Activated CD4-positive, alpha-beta T cell treated with anti-CD3 and anti-CD28 coated beads for 24 hours (primary cell): Measurements from ENCODE around the gene CLSTN2.

Experiments
- DNase-seq, 2 donors: peaks; one replicate each; pipeline ENCODE4 v3.0.0-alpha.2; 2020; ENCODE audit warnings: low read depth in 2 of 2

Gene CLSTN2

GRCh38 chr3:140187028-140187427 is 252.0 kb downstream of the CLSTN2 start:
- no peak for DNase-seq

- DNase-seq = no peak
Measured at GRCh38 chr3:140187656-140188221, 252.8 kb downstream of the CLSTN2 start.

DNA sequence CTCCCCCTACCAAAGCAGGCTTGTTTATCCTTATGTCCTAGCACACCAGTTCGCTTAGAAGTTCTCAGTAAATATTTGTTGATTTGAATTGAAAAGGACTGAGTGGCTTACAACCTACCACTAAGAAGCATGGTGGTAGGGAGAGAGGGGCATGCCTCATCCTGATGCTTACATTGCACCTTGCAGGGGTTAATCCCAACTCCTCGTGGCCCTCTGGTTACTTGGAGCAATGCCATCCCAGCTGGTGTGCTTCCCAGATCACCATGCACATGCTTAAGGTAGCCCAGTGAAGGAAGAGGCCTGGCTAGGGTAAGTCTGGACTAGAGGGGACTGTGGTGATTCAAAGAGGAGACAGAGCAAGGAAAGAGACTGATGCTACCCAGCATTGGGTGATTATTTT is 253.3 kb downstream of the CLSTN2 start:
- DNase-seq = no peak

GRCh38 chr3:140189267-140189666 is 254.3 kb downstream of the CLSTN2 start:
- DNase-seq = no peak

DNA sequence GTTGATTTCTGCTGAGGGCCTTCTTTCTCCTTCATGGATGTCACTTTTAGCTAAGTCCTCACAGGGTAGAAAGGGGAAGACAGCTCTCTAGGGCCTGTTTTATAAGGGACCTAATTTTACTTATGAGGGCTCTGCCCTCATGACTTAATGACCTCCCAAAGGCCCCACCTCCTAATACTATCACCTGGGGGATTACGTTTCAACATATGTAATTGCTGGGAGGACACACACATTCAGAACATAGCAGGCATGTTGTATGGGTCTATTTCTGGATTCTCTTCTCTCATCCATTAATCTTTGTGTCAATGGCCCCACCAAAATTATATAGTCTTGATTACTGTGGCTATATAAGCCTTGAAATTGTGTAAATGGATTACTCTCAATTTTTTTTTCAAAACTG is 255.0 kb downstream of the CLSTN2 start:
- DNase-seq = no peak

DNA sequence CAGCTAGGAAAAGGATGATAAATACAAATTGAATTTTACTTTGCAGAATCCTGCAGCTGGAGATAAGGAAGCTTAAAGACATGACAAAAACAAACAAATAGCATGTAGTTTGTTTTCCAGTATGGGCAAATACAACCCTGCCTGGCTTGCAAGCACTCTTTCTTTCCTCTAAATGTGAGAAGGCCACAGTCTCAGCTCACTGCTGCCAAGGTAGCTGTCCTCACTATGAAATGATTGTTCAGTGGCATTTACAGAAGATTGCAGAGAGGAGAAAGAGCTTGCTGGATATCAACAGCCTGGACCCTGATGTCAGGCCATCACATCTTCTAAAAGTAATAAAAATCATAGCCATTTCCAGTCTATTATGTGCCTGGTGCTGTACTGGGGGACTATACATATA is 262.0 kb downstream of the CLSTN2 start:
- DNase-seq = no peak

- DNase-seq = no peak
Measured at GRCh38 chr3:140198242-140198641, 263.3 kb downstream of the CLSTN2 start.

- no peak for DNase-seq
Measured at GRCh38 chr3:140199008-140199407, 264.0 kb downstream of the CLSTN2 start.

GRCh38 chr3:140199743-140200142 is 264.8 kb downstream of the CLSTN2 start:
- no peak for DNase-seq

DNA sequence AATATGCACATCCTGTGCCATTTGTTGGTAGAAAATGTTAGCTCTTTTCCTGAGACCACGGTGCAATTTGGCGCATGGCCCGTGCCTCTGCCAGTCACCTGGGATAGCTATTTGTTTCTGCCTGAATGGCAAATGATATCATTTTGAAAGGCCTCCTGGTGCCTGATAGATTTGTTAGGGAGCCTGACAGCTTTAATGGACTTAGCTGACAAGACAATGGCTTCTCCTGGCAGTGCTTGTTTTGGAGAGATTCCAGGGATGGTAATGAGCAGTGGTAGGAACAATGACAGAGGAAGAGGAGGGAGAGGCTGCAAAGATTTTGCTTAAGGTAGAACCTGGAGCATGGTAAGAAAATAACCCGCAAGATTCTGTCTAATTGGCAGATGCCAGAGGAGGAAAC is 268.5 kb downstream of the CLSTN2 start:
- no peak for DNase-seq

GRCh38 chr3:140204271-140204984 is 269.4 kb downstream of the CLSTN2 start:
- DNase-seq = no peak

DNA sequence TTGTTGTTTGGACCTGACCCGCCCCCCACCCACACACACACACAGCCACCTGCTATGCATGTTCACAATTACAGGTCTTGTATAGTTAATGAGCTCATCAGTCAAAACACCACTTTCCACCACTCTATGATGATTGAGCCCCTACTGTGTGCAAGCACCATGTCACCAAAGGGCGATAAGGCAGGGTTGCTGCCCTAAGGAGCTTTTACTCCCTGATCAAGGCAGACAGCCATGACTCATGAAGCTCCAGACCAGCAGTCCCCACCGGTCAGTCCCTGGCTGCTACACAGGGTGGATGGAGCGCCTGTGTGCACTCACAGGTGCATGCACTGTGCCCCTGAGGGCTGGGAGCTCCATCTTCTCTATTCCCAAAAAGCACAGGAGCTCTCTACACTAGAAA is 270.6 kb downstream of the CLSTN2 start:
- no peak for DNase-seq

DNA sequence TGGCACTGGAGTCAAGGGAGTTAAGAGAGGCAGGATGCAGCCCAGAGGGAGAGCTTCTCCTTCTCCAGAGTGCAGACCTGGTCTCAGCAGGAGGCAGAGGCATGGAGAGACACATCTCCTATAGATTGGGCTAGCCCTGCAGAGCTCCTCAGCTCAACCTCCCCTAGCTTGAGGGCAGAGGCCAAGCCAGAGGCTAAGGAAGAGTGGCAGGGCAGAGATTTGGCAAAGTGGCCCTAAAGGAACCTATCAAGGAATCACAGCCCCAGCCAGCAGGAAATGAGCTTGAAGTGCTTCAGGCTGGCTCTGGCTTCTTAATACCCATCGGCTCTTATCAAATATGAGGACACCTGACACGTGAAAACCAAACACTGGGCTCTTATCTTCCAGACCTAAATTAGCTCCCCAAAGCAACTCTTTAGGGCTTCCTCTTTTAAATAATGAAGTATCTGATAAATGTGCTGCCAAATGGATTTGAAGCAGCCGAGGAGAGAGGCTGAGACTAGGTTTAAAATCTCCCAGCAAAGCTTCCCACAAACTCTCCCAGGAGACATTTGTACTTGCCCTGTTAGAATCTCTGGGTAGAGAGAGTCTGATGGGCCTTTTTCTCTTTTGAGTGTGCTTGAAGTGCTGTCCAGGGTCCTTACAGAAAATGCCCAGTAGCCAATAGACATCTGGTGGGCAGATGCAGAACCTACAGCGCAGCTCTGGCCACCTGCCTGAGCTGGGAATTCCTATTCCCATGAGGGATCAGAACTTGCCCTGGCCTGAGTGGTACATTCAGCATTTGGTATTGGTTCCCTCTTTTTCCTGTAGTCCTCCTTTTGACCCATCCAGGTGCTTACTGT is 271.4 kb downstream of the CLSTN2 start:
- no peak for DNase-seq

DNA sequence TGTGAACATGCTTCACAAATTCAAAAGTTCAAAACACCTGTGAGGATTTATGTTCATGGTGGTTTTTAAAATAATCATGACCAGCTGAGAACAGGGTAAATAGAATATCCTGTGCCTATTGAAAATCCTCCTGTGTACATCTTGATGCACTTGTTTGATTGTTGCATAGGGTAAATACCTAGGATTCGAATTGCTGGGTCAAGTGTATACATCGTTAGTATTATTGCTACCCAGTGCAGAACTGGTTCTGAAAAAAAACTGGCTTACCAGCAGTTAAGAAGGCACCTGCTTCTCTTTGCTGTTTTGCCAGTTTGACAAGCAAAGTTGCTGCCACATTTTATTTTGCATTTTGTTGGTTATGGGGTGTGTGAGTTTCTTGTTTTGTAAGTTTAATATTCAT is 272.6 kb downstream of the CLSTN2 start:
- no peak for DNase-seq

DNA sequence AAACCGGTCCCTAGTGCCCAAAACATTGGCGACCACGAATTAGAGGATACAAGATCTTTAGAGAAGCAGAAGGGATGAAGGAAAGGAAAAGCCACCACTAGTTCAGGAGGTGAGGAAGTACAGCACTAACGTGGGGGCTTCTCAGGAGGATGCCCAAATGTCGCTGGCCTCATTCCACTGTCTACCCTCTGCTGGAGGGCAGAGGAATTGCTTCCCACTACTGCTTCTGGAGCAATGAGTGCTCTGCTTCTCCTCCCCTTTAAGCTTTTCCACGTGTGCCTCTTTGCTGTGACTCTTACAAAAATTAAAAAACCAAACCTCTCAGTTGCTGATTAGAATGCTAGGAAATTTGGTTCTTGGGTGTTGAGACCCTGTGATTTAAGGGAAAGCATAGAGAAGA is 281.3 kb downstream of the CLSTN2 start:
- no peak for DNase-seq

DNA sequence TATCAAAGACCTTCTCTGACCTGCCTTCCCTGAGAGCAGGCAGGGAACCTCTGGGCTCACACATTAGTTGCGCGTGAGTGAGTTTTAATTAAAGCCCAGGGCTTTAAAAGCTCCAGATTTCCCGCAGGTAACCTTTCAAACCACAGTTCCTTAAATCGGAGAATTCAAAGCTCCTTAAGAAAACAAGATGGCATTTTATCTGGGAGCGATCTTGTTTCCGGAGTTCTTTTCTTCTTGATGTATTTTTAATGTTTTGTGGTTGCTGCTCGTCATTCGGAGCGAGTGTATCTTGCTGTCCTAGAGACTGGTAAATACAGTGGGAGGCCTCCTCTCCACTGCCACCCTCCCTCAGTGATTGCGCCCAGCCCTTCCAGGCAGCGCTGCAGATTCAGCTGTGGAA is 284.3 kb downstream of the CLSTN2 start:
- DNase-seq = no peak

DNA sequence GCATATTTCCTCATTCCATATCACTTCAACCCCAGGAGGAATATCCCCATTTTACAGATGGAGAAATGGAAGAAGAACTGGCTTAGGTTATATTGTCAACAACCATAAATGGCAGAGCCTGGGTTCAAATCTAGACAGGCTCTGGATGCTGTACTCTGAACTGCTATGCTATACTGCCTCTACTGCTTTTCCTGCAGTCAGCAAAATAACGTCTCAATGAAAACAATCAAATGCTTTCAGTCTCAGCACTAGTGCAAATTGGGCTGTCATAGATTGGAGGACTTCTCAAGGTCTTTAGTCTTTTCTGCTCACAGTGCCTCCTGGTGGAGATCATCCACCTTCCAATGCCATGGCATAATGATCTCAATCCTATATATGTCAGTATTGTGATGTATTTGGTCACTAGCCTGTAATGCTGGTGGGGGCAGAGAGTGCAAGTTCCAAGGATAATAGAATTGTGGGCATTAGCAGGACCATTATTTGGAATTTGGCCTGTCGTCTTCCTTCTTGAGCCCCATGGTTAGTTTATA is 285.0 kb downstream of the CLSTN2 start:
- no peak for DNase-seq

GRCh38 chr3:140223197-140223596 is 288.2 kb downstream of the CLSTN2 start:
- no peak for DNase-seq

GRCh38 chr3:140223631-140224030 is 288.6 kb downstream of the CLSTN2 start:
- no peak for DNase-seq

GRCh38 chr3:140224307-140224706 is 289.3 kb downstream of the CLSTN2 start:
- no peak for DNase-seq

GRCh38 chr3:140225996-140226395 is 291.0 kb downstream of the CLSTN2 start:
- no peak for DNase-seq

DNA sequence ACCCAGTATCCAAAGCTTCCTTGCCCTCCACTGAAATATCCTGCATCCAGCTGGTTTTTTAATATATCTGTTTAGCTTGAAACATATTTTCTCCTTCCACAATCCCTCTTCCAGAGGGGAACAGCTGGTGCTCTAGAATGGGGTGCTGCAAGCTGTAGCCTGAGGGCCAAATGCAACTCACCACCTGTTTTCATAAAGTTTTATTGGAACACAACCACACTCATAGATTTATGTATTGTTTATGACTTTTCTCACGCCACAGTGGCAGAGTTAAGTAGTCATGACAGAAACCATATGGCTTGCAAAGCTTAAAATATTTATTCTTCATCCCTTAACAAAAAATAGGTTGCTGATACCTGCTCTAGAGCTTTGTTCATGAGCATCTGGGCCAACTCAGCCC is 298.7 kb downstream of the CLSTN2 start:
- DNase-seq = no peak

GRCh38 chr3:140234256-140234655 is 299.3 kb downstream of the CLSTN2 start:
- DNase-seq = no peak
